Measurements from ENCODE around the gene ANKRD45. TPM values are rescaled to one million over a fixed set of nuclear protein-coding genes. Genes with fewer than 3 reads are reported as not detected.
"Not testable (repeated sequence)": the region's sequence is repeated elsewhere in the genome, so short reads cannot be mapped to it uniquely, and the experiment has no call there.

The ANKRD45 gene
- total RNA-seq, 2 experiments from 2014 or later, result 0.28 TPM; not detected in 1

DNA sequence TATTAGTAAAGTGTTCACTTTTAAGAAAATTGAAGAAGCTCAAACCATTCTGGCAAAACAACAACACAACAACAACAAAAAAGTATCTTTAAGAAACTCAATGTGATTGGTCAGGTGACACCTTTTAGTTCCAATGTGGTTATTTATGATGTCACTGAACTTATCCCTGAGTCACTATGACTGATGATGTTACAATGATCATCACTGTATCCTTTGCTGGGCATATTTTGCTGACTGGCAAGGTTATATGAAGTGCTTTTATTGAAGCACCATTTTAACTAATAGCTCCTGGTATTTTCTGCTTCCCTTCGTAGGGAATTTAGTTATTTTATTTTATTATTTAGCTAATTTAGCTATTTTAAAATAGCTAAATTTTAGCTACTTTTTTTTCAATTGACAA is 34.5 kb downstream of the ANKRD45 start, which contains the start of gene TEX50:
Gene TEX50 (plus strand): TSS at position 223 of the 400 bp plus-strand sequence. CDS start 184 bp downstream, outside the sequence.
- Mint-ChIP-seq H3K27ac (no peak within 1 kb of the TSS), H3K27me3 (peaks cover 6% of the 10 kb centered on the region)

DNA sequence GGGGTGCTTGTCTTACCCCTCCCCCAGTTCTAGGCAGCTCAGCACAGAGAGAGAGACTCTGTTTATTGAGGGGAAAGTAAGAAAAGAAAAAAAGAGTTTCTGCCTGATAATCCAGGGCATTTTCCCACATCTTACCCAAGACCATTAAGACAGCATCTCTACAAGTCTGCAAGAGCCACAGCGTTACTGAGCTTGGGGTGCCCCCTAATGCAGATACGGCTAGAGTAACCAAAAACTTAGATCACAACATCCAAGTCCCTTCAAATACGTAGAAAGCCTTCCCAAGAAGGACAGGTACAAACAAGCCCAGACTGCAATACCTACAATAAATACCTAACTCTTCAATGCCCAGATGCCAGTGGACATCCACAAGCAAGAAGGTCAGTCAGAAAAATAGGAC is 40.8 kb downstream of the ANKRD45 start:
- Mint-ChIP-seq H3K36me3 (no peaks in the 10 kb centered on the region), H3K27ac (no peak overlapping the region), H3K27me3 (peaks cover 7% of the 10 kb centered on the region), H3K4me3 (no peak overlapping the region), H3K9me3 (peaks cover 1% of the 10 kb centered on the region), H3K4me1 (no peaks in the 10 kb centered on the region)
- DNase-seq, result no peak
- POLR2A ChIA-PET, result no interaction called here
- no peak for ATAC-seq (ENCODE audit: low read depth)

More for the DNA sequence above, 34.5 kb downstream of the ANKRD45 start, which contains the start of gene TEX50:
- Mint-ChIP-seq H3K4me3 (no peak within 1 kb of the TSS), H3K36me3 (no peaks in the 10 kb centered on the region), H3K4me1 (no peaks in the 10 kb centered on the region), H3K9me3 (peaks cover 6% of the 10 kb centered on the region)
- no peak for DNase-seq
- POLR2A ChIA-PET, result no interaction called here
- ATAC-seq (ENCODE audit: low read depth), result no peak

DNA sequence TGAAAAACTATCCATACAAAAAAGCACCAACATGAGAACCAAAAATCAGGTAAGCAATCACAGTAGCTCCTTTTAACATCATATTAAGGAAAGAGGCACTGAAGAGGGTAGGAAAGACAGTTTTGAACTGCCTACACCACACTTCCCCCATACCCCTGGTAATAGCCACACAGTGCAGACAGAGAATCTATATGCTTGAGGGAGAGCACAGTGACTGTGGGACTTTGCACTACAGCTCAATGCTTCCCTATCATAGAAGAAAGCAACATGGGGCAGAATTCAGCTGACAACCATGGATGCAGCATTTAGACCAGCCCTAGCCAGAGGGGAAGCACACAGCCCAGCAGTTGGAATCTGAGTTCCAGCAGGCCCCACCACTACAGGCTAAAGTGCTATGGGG is 42.4 kb downstream of the ANKRD45 start:
- ATAC-seq (ENCODE audit: low read depth) (no peak), DNase-seq (no peak)
- no peak overlapping the region for H3K4me3 Mint-ChIP-seq
- H3K4me1 Mint-ChIP-seq, result no peaks in the 10 kb centered on the region
- peaks cover 1% of the 10 kb centered on the region for H3K9me3 Mint-ChIP-seq
- H3K27me3 Mint-ChIP-seq, result peaks cover 4% of the 10 kb centered on the region
- H3K36me3 Mint-ChIP-seq, result peaks cover 3% of the 10 kb centered on the region
- POLR2A ChIA-PET, result no interaction called here
- H3K27ac Mint-ChIP-seq, result no peak overlapping the region

DNA sequence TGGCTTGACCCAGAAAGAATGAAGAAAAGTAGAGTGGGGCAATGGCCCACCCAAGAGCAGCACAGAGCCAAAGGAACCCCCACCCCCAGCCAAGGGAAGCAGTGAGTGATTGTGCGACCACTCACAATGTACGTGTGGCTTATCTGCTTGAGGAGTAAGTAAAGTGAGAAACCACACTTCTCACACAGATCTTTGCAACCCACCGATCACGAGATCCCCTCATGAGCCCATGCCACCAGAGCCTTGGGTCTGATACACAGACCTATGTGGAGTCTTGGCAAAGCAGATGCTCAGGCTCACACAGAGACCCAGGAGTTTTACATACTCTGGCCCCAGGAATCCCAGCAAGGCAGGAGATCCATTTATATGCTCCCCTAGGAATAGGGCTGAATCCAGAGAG is 52.8 kb downstream of the ANKRD45 start:
- H3K27me3 Mint-ChIP-seq, result peaks cover 11% of the 10 kb centered on the region
- ATAC-seq (ENCODE audit: low read depth) (no peak), DNase-seq (no peak)
- peaks cover 3% of the 10 kb centered on the region for H3K4me1 Mint-ChIP-seq
- H3K36me3 Mint-ChIP-seq, result peaks cover 11% of the 10 kb centered on the region
- no peak overlapping the region for H3K27ac Mint-ChIP-seq
- POLR2A ChIA-PET, result no interaction called here
- no peak overlapping the region for H3K4me3 Mint-ChIP-seq
- peaks cover 20% of the 10 kb centered on the region for H3K9me3 Mint-ChIP-seq

DNA sequence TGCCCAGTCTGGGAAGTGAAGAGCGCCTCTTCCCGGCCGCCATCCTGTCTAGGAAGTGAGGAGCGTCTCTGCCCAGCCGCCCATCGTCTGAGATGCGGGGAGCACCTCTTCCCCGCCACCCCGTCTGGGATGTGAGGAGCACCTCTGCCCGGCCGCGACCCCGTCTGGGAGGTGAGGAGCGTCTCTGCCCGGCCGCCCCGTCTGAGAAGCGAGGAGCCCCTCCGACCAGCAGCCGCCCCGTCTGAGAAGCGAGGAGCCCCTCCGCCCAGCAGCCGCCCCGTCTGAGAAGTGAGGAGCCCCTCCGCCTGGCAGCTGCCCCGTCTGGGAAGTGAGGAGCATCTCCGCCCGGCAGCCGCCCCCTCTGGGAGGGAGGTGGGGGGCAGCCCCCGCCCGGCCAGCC is 56.6 kb downstream of the ANKRD45 start:
- H3K27ac Mint-ChIP-seq; ATAC-seq (ENCODE audit: low read depth); H3K27me3 Mint-ChIP-seq; H3K36me3 Mint-ChIP-seq; H3K9me3 Mint-ChIP-seq; DNase-seq; H3K4me3 Mint-ChIP-seq; POLR2A ChIA-PET; H3K4me1 Mint-ChIP-seq: not testable (repeated sequence)

DNA sequence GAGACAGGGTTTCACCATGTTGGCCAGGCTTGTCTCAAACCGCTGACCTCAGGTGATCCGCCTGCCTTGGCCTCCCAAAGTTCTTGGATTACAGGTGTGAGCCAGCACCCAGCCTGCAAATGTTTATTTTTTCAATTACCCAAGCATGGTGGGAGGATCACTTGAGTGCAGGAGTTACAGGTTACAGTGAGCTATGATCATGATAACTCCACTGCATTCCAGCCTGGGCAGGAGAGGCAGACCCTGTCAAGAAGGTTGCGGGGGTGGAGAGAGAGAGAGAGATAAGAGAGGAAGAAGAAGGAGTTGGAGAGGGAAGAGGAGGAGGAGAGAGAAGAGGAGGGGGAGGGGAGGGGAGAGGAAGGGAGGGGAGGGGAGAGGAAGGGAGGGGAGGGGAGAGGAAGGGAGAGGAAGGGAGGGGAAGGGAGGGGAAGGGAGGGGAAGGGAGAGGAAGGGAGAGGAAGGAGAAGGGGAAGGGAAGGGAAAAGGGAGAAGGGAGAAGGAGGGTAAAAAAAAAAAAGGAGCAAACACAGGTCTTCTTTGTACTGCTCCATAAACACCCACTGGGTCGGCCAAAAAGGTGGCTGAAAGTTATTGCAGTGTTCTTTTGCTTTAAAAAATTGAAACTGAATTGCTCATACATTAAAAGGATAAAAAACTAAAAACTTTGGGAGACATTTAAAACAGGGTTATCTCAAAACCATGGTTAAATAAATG is 61.0 kb downstream of the ANKRD45 start:
- Mint-ChIP-seq H3K4me3 (no peak overlapping the region), H3K9me3 (peaks cover 11% of the 10 kb centered on the region), H3K27me3 (peaks cover 12% of the 10 kb centered on the region), H3K27ac (no peak overlapping the region), H3K36me3 (peaks cover 1% of the 10 kb centered on the region), H3K4me1 (no peaks in the 10 kb centered on the region)
- ATAC-seq (ENCODE audit: low read depth) (no peak), DNase-seq (no peak)
- POLR2A ChIA-PET, result no interaction called here

DNA sequence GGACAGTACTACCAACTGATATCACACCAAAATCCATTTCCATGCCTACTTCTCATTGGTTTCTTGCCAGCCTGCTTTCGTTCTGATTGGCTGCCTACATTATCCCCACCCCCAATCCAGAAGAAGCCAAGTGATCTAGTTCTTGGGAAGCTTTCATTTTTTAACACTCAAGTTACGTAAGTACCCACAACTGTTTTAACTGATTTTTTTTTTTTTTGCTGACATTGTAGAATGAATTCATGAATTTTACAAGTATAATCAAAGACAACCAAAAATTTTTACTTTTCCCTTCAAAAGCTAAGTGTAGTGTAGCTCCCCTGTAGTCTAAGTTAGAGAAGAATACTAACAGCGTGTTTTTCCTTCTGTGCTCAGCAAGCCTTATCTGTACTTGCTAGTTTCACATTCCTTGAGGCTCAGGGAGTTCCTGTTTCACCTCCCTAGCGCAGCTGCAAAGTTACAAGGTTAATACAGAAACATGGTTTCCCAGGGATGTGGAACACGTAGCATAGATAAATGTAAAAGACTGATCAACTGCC is 66.5 kb downstream of the ANKRD45 start, which contains the start of gene SLC9C2:
Gene SLC9C2 (minus strand): TSS at position 17 of the 536 bp plus-strand sequence. CDS start 1,296 bp downstream, outside the sequence.
- DNase-seq (no peak), ATAC-seq (ENCODE audit: low read depth) (no peak)
- H3K27me3 Mint-ChIP-seq, result peaks cover 10% of the 10 kb centered on the region
- H3K27ac Mint-ChIP-seq, result no peak within 1 kb of the TSS
- POLR2A ChIA-PET, result no interaction called here
- H3K9me3 Mint-ChIP-seq, result peaks cover 3% of the 10 kb centered on the region
- peaks cover 4% of the 10 kb centered on the region for H3K4me1 Mint-ChIP-seq
- no peak within 1 kb of the TSS for H3K4me3 Mint-ChIP-seq
- no peaks in the 10 kb centered on the region for H3K36me3 Mint-ChIP-seq

DNA sequence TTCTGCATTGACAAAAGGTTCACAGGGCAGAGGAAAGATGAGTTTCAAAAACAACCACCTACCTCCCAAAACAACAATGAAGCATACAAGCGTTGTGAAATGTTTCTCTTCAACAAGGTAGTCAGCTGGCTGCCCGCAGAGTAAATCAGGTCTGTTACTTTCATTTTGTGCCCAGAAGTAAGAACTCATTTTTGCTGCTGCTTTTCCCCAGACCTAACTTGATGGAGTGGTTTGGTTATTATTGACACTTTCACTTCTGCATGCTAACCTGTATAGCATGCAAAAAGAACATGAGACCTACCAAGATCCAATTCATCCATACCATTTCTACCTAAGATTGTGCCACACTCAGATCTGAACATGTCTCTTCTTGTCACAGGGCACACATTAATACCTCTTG is 68.1 kb downstream of the ANKRD45 start:
- POLR2A ChIA-PET, result no interaction called here
- H3K9me3 Mint-ChIP-seq, result peaks cover 3% of the 10 kb centered on the region
- H3K27ac Mint-ChIP-seq, result no peak overlapping the region
- ATAC-seq (ENCODE audit: low read depth) (no peak), DNase-seq (no peak)
- peaks cover 17% of the 10 kb centered on the region for H3K27me3 Mint-ChIP-seq
- no peak overlapping the region for H3K4me3 Mint-ChIP-seq
- no peaks in the 10 kb centered on the region for H3K36me3 Mint-ChIP-seq
- peaks cover 4% of the 10 kb centered on the region for H3K4me1 Mint-ChIP-seq

DNA sequence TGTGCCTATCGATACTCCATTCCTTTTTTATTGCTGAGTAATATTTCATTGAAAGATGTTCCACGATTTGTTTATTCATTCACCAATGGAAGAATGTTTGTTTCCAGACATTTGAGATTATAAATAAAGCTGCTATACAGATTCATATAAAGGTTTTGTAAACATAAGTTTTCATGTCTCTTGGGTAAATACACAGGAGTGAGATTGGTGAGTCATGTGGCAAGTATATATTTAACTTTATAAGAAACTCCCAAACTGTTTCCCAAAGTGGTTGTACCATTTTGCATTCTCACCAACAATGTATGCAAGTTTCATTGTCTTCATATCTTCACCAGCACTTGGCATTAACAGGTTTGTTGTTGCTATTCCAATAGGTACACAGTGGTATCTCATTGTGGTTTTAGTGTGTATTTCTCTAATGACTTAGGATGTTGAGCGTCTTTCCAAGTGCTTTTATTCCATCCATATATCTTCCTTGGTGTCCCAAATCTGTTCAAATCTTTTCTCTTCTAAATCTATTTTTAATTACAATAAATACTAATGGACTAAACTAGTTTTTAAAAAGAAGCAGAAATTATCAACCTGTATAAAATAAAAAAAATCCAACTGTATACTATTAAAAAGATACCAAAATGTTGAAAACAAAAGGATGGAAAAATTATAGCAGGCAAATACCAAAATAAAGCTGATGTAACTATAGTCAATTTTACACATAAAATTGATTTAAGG is 73.4 kb downstream of the ANKRD45 start:
- no peak for DNase-seq
- POLR2A ChIA-PET, result no interaction called here
- no peak for ATAC-seq (ENCODE audit: low read depth)
- Mint-ChIP-seq H3K9me3 (peaks cover 2% of the 10 kb centered on the region), H3K27ac (no peak overlapping the region), H3K27me3 (peaks cover 11% of the 10 kb centered on the region), H3K4me1 (no peaks in the 10 kb centered on the region), H3K4me3 (no peak overlapping the region), H3K36me3 (no peaks in the 10 kb centered on the region)

DNA sequence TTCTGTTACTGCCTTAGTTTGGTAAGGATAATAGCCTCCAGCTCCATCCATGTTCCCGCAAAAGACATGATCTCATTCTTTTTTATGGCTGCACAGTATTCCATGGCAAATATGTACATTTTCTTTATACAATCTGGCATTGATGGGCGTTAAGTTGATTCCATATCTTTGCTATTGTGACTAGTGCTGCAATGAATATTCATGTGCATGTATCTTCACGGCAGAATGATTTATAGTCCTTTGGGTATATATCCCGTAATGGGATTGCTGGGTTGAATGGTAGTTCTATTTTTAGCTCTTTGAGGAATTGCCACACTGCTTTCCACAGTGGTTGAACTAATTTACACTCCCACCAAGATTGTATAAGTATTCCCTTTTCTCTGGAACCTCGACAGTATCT is 78.5 kb downstream of the ANKRD45 start:
- DNase-seq; H3K27me3 Mint-ChIP-seq; H3K4me3 Mint-ChIP-seq; ATAC-seq (ENCODE audit: low read depth); H3K4me1 Mint-ChIP-seq; H3K27ac Mint-ChIP-seq; H3K9me3 Mint-ChIP-seq; H3K36me3 Mint-ChIP-seq; POLR2A ChIA-PET: not testable (repeated sequence)

DNA sequence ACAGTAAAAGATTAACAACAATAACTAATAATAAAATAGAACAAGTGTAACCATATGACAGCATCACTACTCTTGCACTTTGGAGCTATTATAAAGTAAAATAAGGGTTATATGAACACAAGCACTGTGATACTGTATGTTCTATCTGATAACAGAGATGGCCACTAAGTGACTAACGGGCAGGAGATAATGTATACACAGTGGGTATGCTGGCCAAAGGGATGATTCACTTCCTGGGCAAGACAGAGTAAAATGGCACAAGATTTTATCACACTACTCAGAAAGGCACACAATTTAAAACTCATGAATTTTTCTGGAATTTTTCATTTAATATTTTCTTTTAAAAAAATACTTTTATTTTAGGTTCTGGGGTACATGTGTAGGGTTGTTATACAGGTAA is 79.1 kb downstream of the ANKRD45 start:
- ATAC-seq (ENCODE audit: low read depth) (no peak), DNase-seq (no peak)
- Mint-ChIP-seq H3K9me3 (no peaks in the 10 kb centered on the region), H3K36me3 (peaks cover 1% of the 10 kb centered on the region), H3K4me1 (no peaks in the 10 kb centered on the region), H3K4me3 (no peak overlapping the region), H3K27ac (no peak overlapping the region), H3K27me3 (peaks cover 6% of the 10 kb centered on the region)
- POLR2A ChIA-PET, result no interaction called here

DNA sequence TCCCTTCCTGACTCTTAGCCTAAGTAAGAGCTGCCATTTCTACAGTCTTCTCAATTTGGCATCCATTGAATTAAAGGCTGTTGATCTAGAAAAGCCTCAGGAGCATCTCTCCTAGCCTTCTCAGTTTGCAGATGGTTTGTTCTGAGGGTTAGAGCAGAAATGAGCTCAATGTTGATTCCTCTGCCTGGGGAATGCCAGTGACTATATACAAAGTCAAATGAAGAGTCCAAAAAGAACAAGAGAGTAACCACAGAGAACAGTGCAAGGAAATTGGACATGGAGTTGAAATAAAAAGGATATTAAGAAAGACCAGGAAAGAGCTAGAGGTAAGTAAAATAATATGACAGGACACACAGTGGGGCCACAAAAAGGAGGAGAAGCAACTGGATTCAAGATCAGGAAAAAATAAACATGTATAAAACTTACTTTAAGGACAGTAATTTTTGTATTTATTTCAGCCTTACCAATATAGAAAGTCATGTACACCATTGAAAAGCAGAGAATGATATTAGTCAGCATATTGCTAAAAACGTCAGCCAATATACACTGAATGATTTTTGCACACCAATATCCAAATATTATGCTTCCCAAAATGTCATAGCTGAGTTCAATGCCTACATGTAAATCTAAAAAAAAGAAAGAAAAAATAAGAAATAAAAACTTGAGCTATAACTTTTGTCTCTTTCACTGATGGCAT is 88.1 kb downstream of the ANKRD45 start:
- ATAC-seq (ENCODE audit: low read depth), result no peak
- Mint-ChIP-seq H3K27me3 (peaks cover 8% of the 10 kb centered on the region), H3K27ac (no peak overlapping the region), H3K4me1 (no peaks in the 10 kb centered on the region), H3K36me3 (peaks cover under 1% of the 10 kb centered on the region), H3K9me3 (no peaks in the 10 kb centered on the region), H3K4me3 (no peak overlapping the region)
- no peak for DNase-seq
- POLR2A ChIA-PET, result no interaction called here

DNA sequence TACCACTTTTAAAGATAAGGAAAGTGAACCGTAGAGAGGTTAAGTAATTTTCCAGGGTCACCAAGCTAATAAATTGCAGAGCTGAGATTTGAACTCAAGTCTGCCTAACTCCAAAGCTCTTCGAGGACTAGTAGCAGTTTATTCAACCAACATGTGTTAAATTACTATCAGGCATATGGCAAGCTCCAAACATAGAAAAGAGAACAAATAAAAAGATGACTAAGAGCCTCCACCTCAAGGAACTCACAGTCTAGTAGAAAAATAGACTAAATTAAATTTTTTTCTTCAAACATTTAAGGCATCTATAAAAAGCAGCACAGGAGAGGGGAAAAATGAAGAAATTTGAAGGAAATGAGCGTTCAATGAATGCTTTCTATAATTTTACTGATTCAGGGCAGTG is 89.0 kb downstream of the ANKRD45 start:
- H3K9me3 Mint-ChIP-seq, result no peaks in the 10 kb centered on the region
- POLR2A ChIA-PET, result no interaction called here
- no peak overlapping the region for H3K4me3 Mint-ChIP-seq
- no peak for DNase-seq
- H3K36me3 Mint-ChIP-seq, result no peaks in the 10 kb centered on the region
- H3K27me3 Mint-ChIP-seq, result peaks cover 9% of the 10 kb centered on the region
- no peaks in the 10 kb centered on the region for H3K4me1 Mint-ChIP-seq
- H3K27ac Mint-ChIP-seq, result no peak overlapping the region
- no peak for ATAC-seq (ENCODE audit: low read depth)
